SK-N-SH (cell line): ENCODE results near the gene TINAGL1. TPM values are rescaled to one million over a fixed set of nuclear protein-coding genes. Genes with fewer than 3 reads are reported as not detected.

ENCODE experiments used
- CTCF ChIA-PET: fragments of 300-600, 350-600 bp; formaldehyde crosslinking; extraction: SDS; loops from one replicate; lab custom pipeline; 2021; lab: Yijun Ruan, JAX
- POLR2A ChIA-PET: fragments of 350-600 bp; sonication (Branson Sonifier 250); formaldehyde crosslinking; extraction: SDS; loops from one replicate; lab custom pipeline; 2020; ENCODE audit warnings: antibody characterized with exemption, inconsistent platforms; lab: Yijun Ruan, JAX
- DNase-seq: peaks from one replicate; pipeline ENCODE4 v3.0.0; 2012
- H2AFZ ChIP-seq: fragments of 200-600 bp; sonication (generic); 2 replicates; pipeline ENCODE4 v1.8.1; 2016; ENCODE audit warnings: antibody characterized with exemption, mild to moderate bottlenecking, low read depth
- H3F3A ChIP-seq: fragments of 200-600 bp; sonication (generic); replicated peaks from 2 replicates; pipeline ENCODE3; 2016; ENCODE audit warnings: antibody characterized with exemption, mild to moderate bottlenecking; ENCODE audit not compliant: insufficient read depth
- H3K27ac ChIP-seq, 2 experiments: fragments of 200-500 bp in 1 of 2; fragments of 200-600 bp in 1 of 2; sonication (Bioruptor generic) in 1 of 2; sonication (generic), shearing (Covaris generic) in 1 of 2; 2 replicates each; pipeline versions ENCODE4 v1.5.1 to v1.6.1; 2014 to 2016; ENCODE audit warnings: low read depth in 2 of 2, inconsistent platforms in 1 of 2, low read length in 1 of 2, mild to moderate bottlenecking in 1 of 2, mixed read lengths in 1 of 2
- H3K27me3 ChIP-seq: fragments of 200-600 bp; sonication (generic), shearing (Covaris generic); 2 replicates; pipeline ENCODE4 v1.6.1; 2016; ENCODE audit warnings: mixed run types; ENCODE audit not compliant: insufficient read depth
- H3K36me3 ChIP-seq, 2 experiments: fragments of 200-500 bp in 1 of 2; fragments of 200-600 bp in 1 of 2; sonication (Bioruptor generic) in 1 of 2; sonication (generic) in 1 of 2; replicated peaks in 1 of 2; 2 replicates each; pipeline versions ENCODE3 to v1.5.1; 2014 to 2016; ENCODE audit warnings: low read length in 1 of 2, mild to moderate bottlenecking in 1 of 2; ENCODE audit not compliant: insufficient read depth in 2 of 2, control insufficient read depth in 1 of 2
- H3K4me1 ChIP-seq, 2 experiments: fragments of 200-500 bp in 1 of 2; fragments of 200-600 bp in 1 of 2; sonication (Bioruptor generic) in 1 of 2; sonication (generic), shearing (Covaris generic) in 1 of 2; 2 replicates each; pipeline versions ENCODE4 v1.5.1 to v1.6.1; 2014 to 2016; ENCODE audit warnings: low read depth in 1 of 2, low read length in 1 of 2, mixed run types in 1 of 2; ENCODE audit not compliant: insufficient read depth in 2 of 2, control insufficient read depth in 1 of 2
- H3K4me2 ChIP-seq: fragments of 200-600 bp; sonication (generic), shearing (Covaris generic); 2 replicates; pipeline ENCODE4 v1.6.1; 2017; ENCODE audit warnings: mixed run types
- H3K4me3 ChIP-seq, 2 experiments: fragments of 200-500 bp in 1 of 2; fragments of 200-600 bp in 1 of 2; sonication (Bioruptor generic) in 1 of 2; sonication (generic), shearing (Covaris generic) in 1 of 2; 2 replicates each; pipeline versions ENCODE4 v1.5.1 to v1.8.1; 2014 to 2016; ENCODE audit warnings: low read depth in 2 of 2, inconsistent platforms in 1 of 2, low read length in 1 of 2, mild to moderate bottlenecking in 1 of 2, mixed read lengths in 1 of 2, moderate library complexity in 1 of 2
- H3K79me2 ChIP-seq: fragments of 200-600 bp; sonication (generic); 2 replicates; pipeline ENCODE4 v1.8.1; 2017; ENCODE audit warnings: mild to moderate bottlenecking; ENCODE audit not compliant: insufficient read depth
- H3K9ac ChIP-seq: fragments of 200-600 bp; sonication (generic); 2 replicates; pipeline ENCODE4 v1.6.1; 2017; ENCODE audit warnings: mixed run types
- H3K9me2 ChIP-seq: fragments of 200-600 bp; sonication (generic); 2 replicates; pipeline ENCODE4 v1.6.1; 2017; ENCODE audit warnings: mixed run types
- H3K9me3 ChIP-seq: fragments of 200-600 bp; sonication (generic); 2 replicates; pipeline ENCODE4 v1.6.1; 2017; ENCODE audit warnings: mixed run types, mild to moderate bottlenecking, moderate library complexity
- H4K20me1 ChIP-seq: fragments of 200-600 bp; sonication (generic); 2 replicates; pipeline ENCODE4 v1.6.1; 2017; ENCODE audit warnings: mild to moderate bottlenecking, mixed run types; ENCODE audit not compliant: insufficient read depth
- CTCF ChIP-seq: fragments of 200-600 bp; sonication (generic); IDR thresholded peaks from 2 replicates; pipeline ENCODE4 v1.6.1; 2017; ENCODE audit warnings: antibody characterized with exemption, mild to moderate bottlenecking, moderate library complexity
- ELF1 ChIP-seq: IDR thresholded peaks from 2 replicates; pipeline ENCODE4 v1.4.0; 2012
- FOXJ3 ChIP-seq: sonication (generic); formaldehyde crosslinking; IDR thresholded peaks from 2 replicates; pipeline ENCODE4 v1.5.1; 2020; ENCODE audit warnings: mild to moderate bottlenecking, missing genetic modification reagents
- GATA2 ChIP-seq: sonication (generic); formaldehyde crosslinking; IDR thresholded peaks from 2 replicates; pipeline ENCODE4 v1.5.0; 2020; ENCODE audit warnings: mild to moderate bottlenecking, missing genetic modification reagents
- IRF3 ChIP-seq: fragments of 150-350 bp; IDR thresholded peaks from 2 replicates; pipeline ENCODE4 v1.6.1; 2016; ENCODE audit warnings: mild to moderate bottlenecking, low read depth, low read length
- MAX ChIP-seq: IDR thresholded peaks from 2 replicates; pipeline ENCODE4 v1.4.0; 2012; ENCODE audit warnings: low read depth
- MXI1 ChIP-seq: IDR thresholded peaks from 2 replicates; pipeline ENCODE4 v1.6.1; 2012; ENCODE audit warnings: mild to moderate bottlenecking, low read depth, low read length, improper control_type of control experiment
- NRF1 ChIP-seq: IDR thresholded peaks from 2 replicates; pipeline ENCODE4 v1.6.1; 2012; ENCODE audit warnings: low read depth, mild to moderate bottlenecking, low read length
- RCOR1 ChIP-seq: fragments of 150-350 bp; IDR thresholded peaks from 2 replicates; pipeline ENCODE4 v1.6.1; 2017; ENCODE audit warnings: antibody characterized with exemption, low read length
- REST ChIP-seq: IDR thresholded peaks from 2 replicates; pipeline ENCODE4 v1.6.1; 2012; ENCODE audit warnings: mild to moderate bottlenecking, low read depth, low read length, moderate library complexity
- RFX5 ChIP-seq: IDR thresholded peaks from 2 replicates; pipeline ENCODE4 v1.6.1; 2012; ENCODE audit warnings: mild to moderate bottlenecking, improper control_type of control experiment, low read length
- RXRA ChIP-seq: IDR thresholded peaks from 2 replicates; pipeline ENCODE4 v1.4.0; 2012; ENCODE audit warnings: low read depth, mild to moderate bottlenecking, borderline replicate concordance
- SIN3A ChIP-seq: IDR thresholded peaks from 2 replicates; pipeline ENCODE4 v1.6.1; 2012; ENCODE audit warnings: low read depth, mild to moderate bottlenecking, low read length, moderate library complexity, borderline replicate concordance
- USF1 ChIP-seq: IDR thresholded peaks from 2 replicates; pipeline ENCODE4 v1.4.0; 2012; ENCODE audit warnings: low read depth, borderline replicate concordance
- WGBS: methylation state at CpG from one replicate; pipeline ENCODE4 v1.1.6; 2017; ENCODE audit warnings: low lambda C conversion rate; 5-methylcytosine and 5-hydroxymethylcytosine counted together
- polyA plus RNA-seq, 3 experiments: library from polyadenylated mRNA; depleted of rRNA; stranded (reverse); fragments of >200 nt; gene quantifications; 2 replicates each; pipeline ENCODE4 v1.2.3, GENCODE V29; 2012

TINAGL1 gene
- polyA plus RNA-seq, 1 of the 3 experiments (the other 2 are of a cell fraction) = not detected

- TF ChIP-seq REST (no peak), ELF1 (no peak), SIN3A (no peak), FOXJ3 (no peak), MAX (no peak), NRF1 (no peak)
- TF ChIP-seq, all 33 proteins: peak for 0
Measured at GRCh38 chr1:31580891-31581603, 4.7 kb downstream of the TINAGL1 start (continued).

- WGBS = 89% methylated on average over 12 of the region's 12 CpGs
- no peak for TF ChIP-seq RCOR1
- no peak for TF ChIP-seq ELF1
- no peak for TF ChIP-seq MXI1
- TF ChIP-seq RXRA = no peak
- TF ChIP-seq CTCF = no peak
- TF ChIP-seq REST = no peak
- TF ChIP-seq SIN3A = no peak
- TF ChIP-seq USF1 = no peak
- no peak for TF ChIP-seq MAX
- no peak for TF ChIP-seq RFX5
- no peak for TF ChIP-seq IRF3
- no peak for TF ChIP-seq GATA2 (CRISPR knock-in tag)
- no peak for TF ChIP-seq NRF1
Measured at GRCh38 chr1:31581821-31582810, 5.8 kb downstream of the TINAGL1 start.

More at GRCh38 chr1:31581821-31582810, 5.8 kb downstream of the TINAGL1 start:
- Histone ChIP-seq H3K36me3 (no peaks in the 10 kb centered on the region), H3K79me2 (no peaks in the 10 kb centered on the region), H3K4me2 (no peak overlapping the region), H4K20me1 (no peaks in the 10 kb centered on the region), H3K9me3 (no peaks in the 10 kb centered on the region), H3K27me3 (no peaks in the 10 kb centered on the region), H3K27ac (no peak overlapping the region), H2AFZ (no peak overlapping the region), H3K4me3 (no peak overlapping the region), H3K9ac (no peak overlapping the region), H3F3A (no peaks in the 10 kb centered on the region), H3K9me2 (no peaks in the 10 kb centered on the region), H3K4me1 (peaks cover 0 to 12% of the 10 kb centered on the region in 2 experiments; a peak in 2 of 4 replicates)
- POLR2A ChIA-PET = no interaction called here
- DNase-seq = no peak
- CTCF ChIA-PET = interaction anchor here (0.7 to 2.1 kb wide), 7 partner anchors 12 to 160 kb away, joined by 3 to 5 read pairs (median 4); no protein-coding TSS in a partner anchor
